HG03354 (cell line): ENCODE measurements around the gene RO60.

Source experiments
- ATAC-seq: cut with Tn5 transposase; IDR thresholded peaks from one replicate; pipeline ENCODE4 v1.9.1; 2021; ENCODE audit warnings: mild to moderate bottlenecking; ENCODE audit not compliant: unreplicated experiment, poor library complexity, severe bottlenecking

The RO60 gene

GRCh38 chr1:193104907-193105820 is 45.8 kb downstream of the RO60 start, which contains the start of gene GLRX2:
Gene GLRX2 (minus strand): TSS chr1:193105414. CDS start chr1:193105382, 32 bp downstream.
- peak; percentile 89 for ATAC-seq

- ATAC-seq = no peak
Measured at GRCh38 chr1:193105821-193106177, 46.4 kb downstream of the RO60 start.

- no peak for ATAC-seq
Measured at GRCh38 chr1:193108471-193108870, 49.1 kb downstream of the RO60 start.
